HCT116 (cell line): ENCODE data around the gene CDH13. TPM values are rescaled to one million over a fixed set of nuclear protein-coding genes. Genes with fewer than 3 reads are reported as not detected.

Source experiments
- ATAC-seq: fragments of 200-7000 bp; cut with Tn5 transposase; 2 replicates; pipeline ENCODE4 v1.9.1; 2020; ENCODE audit warnings: mild to moderate bottlenecking, moderate library complexity
- BruUV-seq: library from RNA; stranded (reverse); fragments of 400-500 nt; replicated peaks from 2 replicates; lab custom pipeline; 2021; lab: Mats Ljungman, UMichigan
- CTCF ChIA-PET: fragments of 300-600 bp; sonication (Branson Sonifier 250); formaldehyde crosslinking; loops from one replicate; lab custom pipeline; 2021; ENCODE audit warnings: antibody characterized with exemption; lab: Charles Lee
- POLR2A ChIA-PET: fragments of 300-600, 350-600 bp; sonication (Branson Sonifier 250); formaldehyde crosslinking; loops from one replicate; lab custom pipeline; 2021; ENCODE audit warnings: antibody characterized with exemption; lab: Charles Lee
- RAD21 ChIA-PET, 2 experiments: fragments of 300-600 bp; sonication (Branson Sonifier 250); formaldehyde crosslinking; loops; one replicate each; lab custom pipeline; 2023; ENCODE audit warnings: low total read pairs in 2 of 2; ENCODE audit not compliant: uncharacterized antibody in 2 of 2, unreplicated experiment in 2 of 2, low non-redundant PET in 1 of 2; lab: Charles Lee
- DNase-seq: peaks from one replicate; pipeline ENCODE4 v3.0.0-alpha.2; 2010; ENCODE audit warnings: low read depth, low spot score
- H2AFZ ChIP-seq: fragments of 200-600 bp; shearing (Covaris generic), sonication (generic); 2 replicates; pipeline ENCODE4 v1.6.1; 2017; ENCODE audit warnings: low read depth, mixed run types, mixed read lengths, antibody characterized with exemption, low read length; ENCODE audit not compliant: poor library complexity, severe bottlenecking
- H3K27ac ChIP-seq: 2 replicates; pipeline ENCODE4 v1.5.1; 2012; ENCODE audit warnings: low read depth, low read length
- H3K27me3 ChIP-seq: fragments of 200-600 bp; sonication (generic); 2 replicates; pipeline ENCODE4 v1.6.1; 2016; ENCODE audit warnings: mixed run types, low read length, mixed read lengths; ENCODE audit not compliant: insufficient read depth
- H3K36me3 ChIP-seq, 2 experiments: fragments of 200-500 bp in 1 of 2; fragments of 200-600 bp in 1 of 2; sonication (Bioruptor generic) in 1 of 2; sonication (generic) in 1 of 2; 2 replicates each; pipeline versions ENCODE4 v1.5.1 to v1.6.1; 2014 to 2016; ENCODE audit warnings: low read length in 2 of 2, inconsistent platforms in 1 of 2, mixed read lengths in 1 of 2, mixed run types in 1 of 2; ENCODE audit not compliant: insufficient read depth in 2 of 2, control insufficient read depth in 1 of 2
- H3K4me1 ChIP-seq, 2 experiments: fragments of 200-600 bp in 1 of 2; sonication (generic) in 1 of 2; 2 replicates each; pipeline versions ENCODE4 v1.5.1 to v1.6.1; 2012 to 2017; ENCODE audit warnings: low read length in 2 of 2, inconsistent platforms in 1 of 2, mild to moderate bottlenecking in 1 of 2, mixed read lengths in 1 of 2, mixed run types in 1 of 2, moderate library complexity in 1 of 2; ENCODE audit not compliant: insufficient read depth in 2 of 2, control insufficient read depth in 1 of 2
- H3K4me2 ChIP-seq: fragments of 200-600 bp; sonication (generic); 2 replicates; pipeline ENCODE4 v1.6.1; 2017; ENCODE audit warnings: mixed run types, low read length, mixed read lengths
- H3K4me3 ChIP-seq, 2 experiments: fragments of 200-600 bp in 1 of 2; sonication (generic) in 1 of 2; replicated peaks in 1 of 2; 2 replicates each; pipeline ENCODE4 v1.5.1; 2011 to 2016; ENCODE audit warnings: low read length in 2 of 2, control low read depth in 1 of 2, low read depth in 1 of 2, mild to moderate bottlenecking in 1 of 2, mixed read lengths in 1 of 2, mixed run types in 1 of 2
- H3K79me2 ChIP-seq: fragments of 200-600 bp; sonication (generic); 2 replicates; pipeline ENCODE4 v1.6.1; 2017; ENCODE audit warnings: mild to moderate bottlenecking, mixed run types, low read length, moderate library complexity, mixed read lengths; ENCODE audit not compliant: insufficient read depth
- H3K9ac ChIP-seq: fragments of 200-600 bp; sonication (generic); 2 replicates; pipeline ENCODE4 v1.6.1; 2016; ENCODE audit warnings: low read length, mixed read lengths
- H3K9me2 ChIP-seq: fragments of 200-600 bp; sonication (generic), shearing (Covaris generic); 2 replicates; pipeline ENCODE4 v1.6.1; 2017; ENCODE audit warnings: mixed run types, mild to moderate bottlenecking, moderate library complexity; ENCODE audit not compliant: insufficient read depth
- H3K9me3 ChIP-seq, 2 experiments: fragments of 200-500 bp in 1 of 2; fragments of 200-600 bp in 1 of 2; sonication (Bioruptor generic) in 1 of 2; sonication (generic) in 1 of 2; 2 replicates each; pipeline ENCODE4 v1.6.1; 2014 to 2017; ENCODE audit warnings: low read length in 2 of 2, mixed read lengths in 2 of 2, inconsistent platforms in 1 of 2, low read depth in 1 of 2, mild to moderate bottlenecking in 1 of 2, mixed run types in 1 of 2, moderate library complexity in 1 of 2; ENCODE audit not compliant: control insufficient read depth in 1 of 2, insufficient read depth in 1 of 2
- H4K20me1 ChIP-seq: fragments of 200-600 bp; sonication (generic), shearing (Covaris generic); 2 replicates; pipeline ENCODE4 v1.6.1; 2017; ENCODE audit warnings: mixed run types, mild to moderate bottlenecking, moderate library complexity; ENCODE audit not compliant: insufficient read depth
- CBX3 ChIP-seq: IDR thresholded peaks from 2 replicates; pipeline ENCODE4 v1.6.1; 2012; ENCODE audit warnings: low read depth
- EGR1 ChIP-seq: IDR thresholded peaks from 2 replicates; pipeline ENCODE4 v1.6.1; 2012; ENCODE audit warnings: low read depth
- ELF1 ChIP-seq: IDR thresholded peaks from 2 replicates; pipeline ENCODE4 v1.6.1; 2012; ENCODE audit warnings: low read depth, borderline replicate concordance
- JUND ChIP-seq: IDR thresholded peaks from 2 replicates; pipeline ENCODE4 v1.6.1; 2012
- MAX ChIP-seq: IDR thresholded peaks from 2 replicates; pipeline ENCODE4 v1.6.1; 2012
- POLR2A ChIP-seq: IDR thresholded peaks from 2 replicates; pipeline ENCODE4 v1.7.0; 2011; ENCODE audit warnings: borderline replicate concordance; ENCODE audit not compliant: insufficient read depth, insufficient read length; ENCODE audit errors: extremely low read depth
- POLR2AphosphoS5 ChIP-seq: IDR thresholded peaks from 2 replicates; pipeline ENCODE4 v1.6.1; 2011; ENCODE audit warnings: mild to moderate bottlenecking, low read depth, low read length, moderate library complexity
- SP1 ChIP-seq: IDR thresholded peaks from 2 replicates; pipeline ENCODE4 v1.6.1; 2012; ENCODE audit warnings: low read depth
- SRF ChIP-seq: IDR thresholded peaks from 2 replicates; pipeline ENCODE4 v1.6.1; 2012; ENCODE audit warnings: low read depth
- TCF7L2 ChIP-seq: IDR thresholded peaks from 2 replicates; pipeline ENCODE4 v1.7.0; 2011; ENCODE audit warnings: borderline replicate concordance, inconsistent platforms; ENCODE audit not compliant: insufficient read depth, insufficient read length; ENCODE audit errors: extremely low read depth
- YY1 ChIP-seq: IDR thresholded peaks from 2 replicates; pipeline ENCODE4 v1.6.1; 2011; ENCODE audit warnings: low read length, low read depth, moderate library complexity, mild to moderate bottlenecking; ENCODE audit not compliant: insufficient replicate concordance; ENCODE audit errors: extremely low read depth
- ZBTB33 ChIP-seq: IDR thresholded peaks from 2 replicates; pipeline ENCODE4 v1.6.1; 2011; ENCODE audit warnings: mild to moderate bottlenecking, low read length, moderate library complexity; ENCODE audit not compliant: insufficient replicate concordance; ENCODE audit errors: extremely low read depth
- ZNF274 ChIP-seq: fragments of 200-500 bp; sonication (Bioruptor generic); IDR thresholded peaks from 2 replicates; pipeline ENCODE4 v1.6.1; 2014; ENCODE audit warnings: mild to moderate bottlenecking, low read depth, low read length, inconsistent platforms
- intact Hi-C: fragments of 100-400 bp; cut with micrococcal nuclease; formaldehyde crosslinking; loops from 2 replicates; pipeline ENCODE4 v1.10.0; 2022
- total RNA-seq: library from RNA; stranded (reverse); gene quantifications from one replicate; pipeline ENCODE4 v1.2.1, GENCODE V29; 2021; ENCODE audit not compliant: unreplicated experiment
- TF ChIP-seq, protein P1 (sequence below): IDR thresholded peaks from 2 replicates; pipeline ENCODE4 v1.6.1; 2012
- TF ChIP-seq, protein P2 (sequence below), 3 experiments: fragments of 200-600 bp in 1 of 3; sonication (generic) in 1 of 3; IDR thresholded peaks in 2 of 3; conservative IDR thresholded peaks in 1 of 3; 2 replicates each; pipeline ENCODE4 v1.5.1; 2012 to 2017; ENCODE audit warnings: low read depth in 2 of 3, low read length in 2 of 3, antibody characterized with exemption in 1 of 3, borderline replicate concordance in 1 of 3, control low read depth in 1 of 3, mild to moderate bottlenecking in 1 of 3, mixed read lengths in 1 of 3, mixed run types in 1 of 3, moderate library complexity in 1 of 3; ENCODE audit not compliant: insufficient read depth in 1 of 3

CDH13 gene
- total RNA-seq, 1 experiment from 2014 or later = not detected

- ChIA-PET RAD21 (no interaction called here), CTCF (interaction anchor here (0.5 kb wide), 1 partner anchor 72 kb away, joined by 3 read pairs; no protein-coding TSS in a partner anchor)
- DNase-seq = no peak
Observed at GRCh38 chr16:83374979-83375378, 748.2 kb downstream of the CDH13 start.

DNA sequence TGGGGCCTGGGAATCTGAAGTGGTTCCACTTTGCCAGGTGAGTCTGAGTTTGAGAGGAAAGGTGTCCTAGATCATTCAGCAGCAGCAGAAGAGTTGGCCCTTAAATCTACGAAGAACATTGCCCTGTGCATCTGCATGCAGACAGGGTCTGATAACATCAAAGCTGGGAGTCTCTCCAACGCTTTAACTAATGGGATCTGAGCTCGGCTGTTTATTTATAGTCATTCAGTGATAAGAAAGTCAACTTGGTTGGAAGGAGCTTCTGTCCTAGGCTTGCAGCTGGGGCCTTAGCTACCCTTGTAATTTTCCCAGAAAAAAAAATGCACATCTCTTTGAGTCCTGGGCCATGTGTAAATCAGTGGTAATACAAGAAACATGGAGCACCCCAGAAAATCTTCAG is 763.0 kb downstream of the CDH13 start:
- Histone ChIP-seq H3K79me2 (no peaks in the 10 kb centered on the region), H4K20me1 (no peaks in the 10 kb centered on the region), H2AFZ (no peak overlapping the region), H3K4me1 (no peaks in the 10 kb centered on the region), H3K27me3 (no peaks in the 10 kb centered on the region), H3K9me2 (no peaks in the 10 kb centered on the region), H3K9ac (no peak overlapping the region), H3K36me3 (no peaks in the 10 kb centered on the region), H3K9me3 (no peaks in the 10 kb centered on the region; a peak in 1 of 4 replicates), H3K4me2 (no peak overlapping the region), H3K27ac (no peak overlapping the region)
- DNase-seq = no peak
- ChIA-PET CTCF (no interaction called here), RAD21 (no interaction called here), POLR2A (no interaction called here)
- ATAC-seq = no peak
- TF ChIP-seq ZBTB33 (no peak), ZNF274 (no peak), MAX (no peak), TCF7L2 (no peak), ELF1 (no peak), POLR2A (no peak), SRF (no peak), POLR2AphosphoS5 (no peak), YY1 (no peak), SP1 (no peak), EGR1 (no peak), JUND (no peak)
- TF ChIP-seq, all 23 proteins: peak for 0
- no TSS peak for BruUV-seq
- intact Hi-C loops = no loop called here
- H3K4me3 ChIP-seq = no peak overlapping the region

More at GRCh38 chr16:83374979-83375378, 748.2 kb downstream of the CDH13 start:
- POLR2A ChIA-PET = no interaction called here
- H2AFZ ChIP-seq = no peak overlapping the region
- ATAC-seq = no peak
- no peaks in the 10 kb centered on the region for H3K27me3 ChIP-seq
- no peak for TF ChIP-seq CBX3
- TF ChIP-seq, protein P1, sequence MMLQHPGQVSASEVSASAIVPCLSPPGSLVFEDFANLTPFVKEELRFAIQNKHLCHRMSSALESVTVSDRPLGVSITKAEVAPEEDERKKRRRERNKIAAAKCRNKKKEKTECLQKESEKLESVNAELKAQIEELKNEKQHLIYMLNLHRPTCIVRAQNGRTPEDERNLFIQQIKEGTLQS = no peak
- TF ChIP-seq, protein P2, sequence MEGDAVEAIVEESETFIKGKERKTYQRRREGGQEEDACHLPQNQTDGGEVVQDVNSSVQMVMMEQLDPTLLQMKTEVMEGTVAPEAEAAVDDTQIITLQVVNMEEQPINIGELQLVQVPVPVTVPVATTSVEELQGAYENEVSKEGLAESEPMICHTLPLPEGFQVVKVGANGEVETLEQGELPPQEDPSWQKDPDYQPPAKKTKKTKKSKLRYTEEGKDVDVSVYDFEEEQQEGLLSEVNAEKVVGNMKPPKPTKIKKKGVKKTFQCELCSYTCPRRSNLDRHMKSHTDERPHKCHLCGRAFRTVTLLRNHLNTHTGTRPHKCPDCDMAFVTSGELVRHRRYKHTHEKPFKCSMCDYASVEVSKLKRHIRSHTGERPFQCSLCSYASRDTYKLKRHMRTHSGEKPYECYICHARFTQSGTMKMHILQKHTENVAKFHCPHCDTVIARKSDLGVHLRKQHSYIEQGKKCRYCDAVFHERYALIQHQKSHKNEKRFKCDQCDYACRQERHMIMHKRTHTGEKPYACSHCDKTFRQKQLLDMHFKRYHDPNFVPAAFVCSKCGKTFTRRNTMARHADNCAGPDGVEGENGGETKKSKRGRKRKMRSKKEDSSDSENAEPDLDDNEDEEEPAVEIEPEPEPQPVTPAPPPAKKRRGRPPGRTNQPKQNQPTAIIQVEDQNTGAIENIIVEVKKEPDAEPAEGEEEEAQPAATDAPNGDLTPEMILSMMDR (IDR thresholded peaks at IDR 0.05 in 2 of 3, conservative IDR thresholded peaks at IDR 0.05 in 1 of 3; ENCODE audit: borderline replicate concordance in 1 of 3, insufficient read depth in 1 of 3, low read depth in 2 of 3, low read length in 2 of 3) = no peak
- no peak overlapping the region for H3K9ac ChIP-seq
- no peaks in the 10 kb centered on the region for H3K9me2 ChIP-seq
- H3K4me3 ChIP-seq = no peak overlapping the region
- no peaks in the 10 kb centered on the region for H3K79me2 ChIP-seq
- H3K9me3 ChIP-seq = no peaks in the 10 kb centered on the region; a peak in 1 of 4 replicates
- H4K20me1 ChIP-seq = no peaks in the 10 kb centered on the region
- no peak overlapping the region for H3K27ac ChIP-seq
- H3K4me1 ChIP-seq = no peaks in the 10 kb centered on the region
- H3K4me2 ChIP-seq = no peak overlapping the region
- no peaks in the 10 kb centered on the region for H3K36me3 ChIP-seq
- intact Hi-C loops = no loop called here
- BruUV-seq = no TSS peak
